Activated CD8-positive, alpha-beta memory T cell treated with anti-CD3 and anti-CD28 coated beads for 1 hour (primary cell): ENCODE results near the gene GTPBP4.
"Not testable (repeated sequence)": the region's sequence is repeated elsewhere in the genome, so short reads cannot be mapped to it uniquely, and the experiment has no call there.

ENCODE experiments used
- DNase-seq, 2 donors: peaks; one replicate each; pipeline ENCODE4 v3.0.0-alpha.2; 2020; ENCODE audit warnings: low read depth in 1 of 2; ENCODE audit errors: extremely low read depth in 1 of 2

The GTPBP4 gene

GRCh38 chr10:1054684-1055083 lies 66.5 kb downstream of the GTPBP4 start:
- no peak for DNase-seq

- DNase-seq = peak; percentile 55 to 87
Observed at GRCh38 chr10:1056326-1057105, 68.3 kb downstream of the GTPBP4 start, which contains the start of gene WDR37. TSS of gene WDR37 (plus strand) at chr10:1056385. CDS start at chr10:1072156, 15,771 bp downstream.

- no peak for DNase-seq
Observed at GRCh38 chr10:1057106-1057657, 68.9 kb downstream of the GTPBP4 start.

- DNase-seq = no peak
Observed at GRCh38 chr10:1058017-1058416, 69.8 kb downstream of the GTPBP4 start.

GRCh38 chr10:1059902-1060301 lies 71.7 kb downstream of the GTPBP4 start:
- DNase-seq = no peak

- DNase-seq = no peak
Observed at GRCh38 chr10:1061930-1062774, 73.9 kb downstream of the GTPBP4 start.

- DNase-seq = no peak
Observed at GRCh38 chr10:1063232-1063865, 75.1 kb downstream of the GTPBP4 start.

- no peak for DNase-seq
Observed at GRCh38 chr10:1064964-1065247, 76.7 kb downstream of the GTPBP4 start.

- not testable (repeated sequence) for DNase-seq
Observed at GRCh38 chr10:1066734-1067133, 78.5 kb downstream of the GTPBP4 start.

GRCh38 chr10:1068380-1069361 lies 80.4 kb downstream of the GTPBP4 start:
- no peak for DNase-seq
